Stimulated activated naive CD8-positive, alpha-beta T cell treated with anti-CD3 and anti-CD28 coated beads, Interleukin-15, Interleukin-2, amounts not matched to agents 100 ng/mL and 50 ng/mL, for 24 hours (primary cell): ENCODE data around the gene ASCL3.
A peak's percentile ranks its signal among the peaks of the same experiment; 100 is the strongest.
"Not testable (repeated sequence)": the region's sequence is repeated elsewhere in the genome, so short reads cannot be mapped to it uniquely, and the experiment has no call there.

Experiments used
- H3K27ac Mint-ChIP-seq: one replicate; pipeline ENCODE4 v1.8.0; 2021; ENCODE audit warnings: mild to moderate bottlenecking, mixed read lengths
- H3K27me3 Mint-ChIP-seq: one replicate; pipeline ENCODE4 v1.8.0; 2021; ENCODE audit warnings: mixed read lengths
- H3K36me3 Mint-ChIP-seq: one replicate; pipeline ENCODE4 v1.8.0; 2021; ENCODE audit warnings: low read depth, mixed read lengths
- H3K4me1 Mint-ChIP-seq: one replicate; pipeline ENCODE4 v1.8.0; 2021; ENCODE audit warnings: low read depth, mixed read lengths
- H3K4me3 Mint-ChIP-seq: one replicate; pipeline ENCODE4 v1.8.0; 2021; ENCODE audit warnings: mild to moderate bottlenecking, mixed read lengths
- H3K9me3 Mint-ChIP-seq: one replicate; pipeline ENCODE4 v1.8.0; 2021; ENCODE audit warnings: mixed read lengths

Gene ASCL3

GRCh38 chr11:8942518-8943066, at the start of gene ASCL3:
Gene ASCL3 (minus strand): TSS chr11:8943016. CDS start chr11:8938161, 4,855 bp downstream.
- Mint-ChIP-seq H3K36me3 (peaks cover 11% of the 10 kb centered on the region), H3K4me3 (no peak within 1 kb of the TSS), H3K27ac (no peak within 1 kb of the TSS), H3K4me1 (no peaks in the 10 kb centered on the region), H3K9me3 (no peaks in the 10 kb centered on the region), H3K27me3 (no peaks in the 10 kb centered on the region)

GRCh38 chr11:8989453-8989852, 46.6 kb upstream of the ASCL3 start:
- H3K27me3 Mint-ChIP-seq, result peaks cover 20% of the 10 kb centered on the region

GRCh38 chr11:8988329-8989234, 45.8 kb upstream of the ASCL3 start:
- peaks cover 20% of the 10 kb centered on the region for H3K27me3 Mint-ChIP-seq
- H3K27ac Mint-ChIP-seq, result no peak overlapping the region
- H3K36me3 Mint-ChIP-seq, result no peaks in the 10 kb centered on the region
- no peaks in the 10 kb centered on the region for H3K4me1 Mint-ChIP-seq
- H3K9me3 Mint-ChIP-seq, result no peaks in the 10 kb centered on the region
- H3K4me3 Mint-ChIP-seq, result no peak overlapping the region

More at GRCh38 chr11:8989453-8989852, 46.6 kb upstream of the ASCL3 start:
- no peaks in the 10 kb centered on the region for H3K36me3 Mint-ChIP-seq
- no peak overlapping the region for H3K27ac Mint-ChIP-seq
- no peaks in the 10 kb centered on the region for H3K4me1 Mint-ChIP-seq
- H3K4me3 Mint-ChIP-seq, result no peak overlapping the region
- no peaks in the 10 kb centered on the region for H3K9me3 Mint-ChIP-seq

GRCh38 chr11:8987446-8987845, 44.6 kb upstream of the ASCL3 start:
- Mint-ChIP-seq H3K4me3 (no peak overlapping the region), H3K27ac (no peak overlapping the region), H3K9me3 (no peaks in the 10 kb centered on the region), H3K27me3 (peaks cover 20% of the 10 kb centered on the region), H3K36me3 (no peaks in the 10 kb centered on the region), H3K4me1 (no peaks in the 10 kb centered on the region)

- H3K36me3 Mint-ChIP-seq, H3K9me3 Mint-ChIP-seq, H3K27ac Mint-ChIP-seq, H3K4me3 Mint-ChIP-seq, H3K4me1 Mint-ChIP-seq: not testable (repeated sequence)
- H3K27me3 Mint-ChIP-seq, result peaks cover 20% of the 10 kb centered on the region
Observed at GRCh38 chr11:8986772-8987171, 44.0 kb upstream of the ASCL3 start.

GRCh38 chr11:8985462-8985861, 42.6 kb upstream of the ASCL3 start:
- H3K4me3 Mint-ChIP-seq, result no peak overlapping the region
- H3K4me1 Mint-ChIP-seq, result no peaks in the 10 kb centered on the region
- no peaks in the 10 kb centered on the region for H3K9me3 Mint-ChIP-seq
- H3K27ac Mint-ChIP-seq, result no peak overlapping the region
- peaks cover 15% of the 10 kb centered on the region for H3K27me3 Mint-ChIP-seq
- H3K36me3 Mint-ChIP-seq, result no peaks in the 10 kb centered on the region

GRCh38 chr11:8983552-8983951, 40.7 kb upstream of the ASCL3 start:
- H3K27ac Mint-ChIP-seq, result no peak overlapping the region
- H3K4me1 Mint-ChIP-seq, result no peaks in the 10 kb centered on the region
- H3K4me3 Mint-ChIP-seq, result no peak overlapping the region
- H3K9me3 Mint-ChIP-seq, result no peaks in the 10 kb centered on the region
- H3K27me3 Mint-ChIP-seq, result no peaks in the 10 kb centered on the region
- H3K36me3 Mint-ChIP-seq, result no peaks in the 10 kb centered on the region

GRCh38 chr11:8980485-8980884, 37.7 kb upstream of the ASCL3 start:
- no peaks in the 10 kb centered on the region for H3K4me1 Mint-ChIP-seq
- no peaks in the 10 kb centered on the region for H3K36me3 Mint-ChIP-seq
- no peaks in the 10 kb centered on the region for H3K27me3 Mint-ChIP-seq
- H3K4me3 Mint-ChIP-seq, result no peak overlapping the region
- no peaks in the 10 kb centered on the region for H3K9me3 Mint-ChIP-seq
- no peak overlapping the region for H3K27ac Mint-ChIP-seq

GRCh38 chr11:8979365-8979764, 36.5 kb upstream of the ASCL3 start:
- not testable (repeated sequence) for H3K27ac Mint-ChIP-seq, H3K4me3 Mint-ChIP-seq, H3K36me3 Mint-ChIP-seq, H3K9me3 Mint-ChIP-seq, H3K4me1 Mint-ChIP-seq, H3K27me3 Mint-ChIP-seq

- Mint-ChIP-seq H3K27me3 (no peaks in the 10 kb centered on the region), H3K4me1 (no peaks in the 10 kb centered on the region)
Observed at GRCh38 chr11:8973121-8973520, 30.3 kb upstream of the ASCL3 start.

GRCh38 chr11:8971924-8972316, 29.1 kb upstream of the ASCL3 start:
- H3K27ac Mint-ChIP-seq, result no peak overlapping the region
- H3K27me3 Mint-ChIP-seq, result no peaks in the 10 kb centered on the region
- no peaks in the 10 kb centered on the region for H3K4me1 Mint-ChIP-seq
- no peaks in the 10 kb centered on the region for H3K36me3 Mint-ChIP-seq
- no peaks in the 10 kb centered on the region for H3K9me3 Mint-ChIP-seq
- H3K4me3 Mint-ChIP-seq, result no peak overlapping the region

More at GRCh38 chr11:8973121-8973520, 30.3 kb upstream of the ASCL3 start:
- Mint-ChIP-seq H3K27ac (no peak overlapping the region), H3K4me3 (no peak overlapping the region), H3K9me3 (no peaks in the 10 kb centered on the region), H3K36me3 (no peaks in the 10 kb centered on the region)

- Mint-ChIP-seq H3K4me3 (no peak overlapping the region), H3K9me3 (no peaks in the 10 kb centered on the region), H3K27ac (no peak overlapping the region), H3K36me3 (no peaks in the 10 kb centered on the region), H3K27me3 (no peaks in the 10 kb centered on the region), H3K4me1 (peaks cover 4% of the 10 kb centered on the region)
Observed at GRCh38 chr11:8971196-8971923, 28.5 kb upstream of the ASCL3 start.

- H3K4me3 Mint-ChIP-seq, result no peak overlapping the region
- H3K4me1 Mint-ChIP-seq, result peaks cover 28% of the 10 kb centered on the region
- H3K9me3 Mint-ChIP-seq, result no peaks in the 10 kb centered on the region
- H3K36me3 Mint-ChIP-seq, result no peaks in the 10 kb centered on the region
- H3K27ac Mint-ChIP-seq, result no peak overlapping the region
- H3K27me3 Mint-ChIP-seq, result no peaks in the 10 kb centered on the region
Observed at GRCh38 chr11:8967184-8967583, 24.4 kb upstream of the ASCL3 start.

- Mint-ChIP-seq H3K27ac (peak within 1 kb of the TSS; percentile 90), H3K4me3 (peak within 1 kb of the TSS; percentile 93), H3K9me3 (no peaks in the 10 kb centered on the region), H3K27me3 (no peaks in the 10 kb centered on the region), H3K36me3 (no peaks in the 10 kb centered on the region), H3K4me1 (peaks cover 39% of the 10 kb centered on the region)
Observed at GRCh38 chr11:8964324-8965320, 21.8 kb upstream of the ASCL3 start, which contains the start of gene TMEM9B. Gene TMEM9B (minus strand): TSS chr11:8964442. CDS start chr11:8964313, 129 bp downstream.
